ENCODE data around the gene SLC17A7.

Gene SLC17A7

DNA sequence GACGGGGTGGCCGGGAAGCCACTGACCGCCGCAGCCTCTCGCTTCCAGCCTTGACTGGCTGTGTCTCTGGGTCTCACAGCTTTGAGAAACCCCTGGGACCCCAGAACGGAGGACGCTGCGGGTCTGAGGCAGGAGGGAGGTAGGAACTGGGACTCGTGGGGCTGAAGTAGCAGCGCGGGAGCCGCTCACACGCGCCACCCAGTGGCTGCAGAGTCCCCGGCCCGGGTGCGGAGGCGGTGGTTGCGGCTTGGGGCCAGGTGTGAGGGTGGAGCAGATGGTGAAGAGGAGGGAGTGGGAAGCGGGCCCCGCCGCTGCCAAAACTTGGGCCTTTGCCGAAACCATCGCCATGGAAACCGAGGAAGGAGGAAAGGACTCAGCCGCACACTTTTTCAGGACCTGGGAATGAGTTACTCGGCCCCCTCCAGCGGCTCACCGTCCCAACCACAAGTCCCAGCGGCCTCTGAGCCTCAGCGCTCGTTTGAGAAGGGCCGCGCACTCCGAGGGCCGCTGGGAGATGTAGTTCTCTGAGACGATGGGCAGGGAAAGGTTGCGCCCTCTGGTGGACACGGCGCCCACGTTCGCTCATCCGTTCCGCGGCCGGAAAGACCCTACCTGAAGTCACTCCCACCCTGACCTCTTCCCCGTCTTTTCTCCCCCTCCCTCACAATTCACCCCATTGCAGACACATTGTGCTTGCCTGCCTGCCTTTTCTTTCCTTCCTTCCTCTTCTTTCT lies 2.2 kb upstream of the SLC17A7 start:
- peak; percentile 91 for DNase-seq

DNA sequence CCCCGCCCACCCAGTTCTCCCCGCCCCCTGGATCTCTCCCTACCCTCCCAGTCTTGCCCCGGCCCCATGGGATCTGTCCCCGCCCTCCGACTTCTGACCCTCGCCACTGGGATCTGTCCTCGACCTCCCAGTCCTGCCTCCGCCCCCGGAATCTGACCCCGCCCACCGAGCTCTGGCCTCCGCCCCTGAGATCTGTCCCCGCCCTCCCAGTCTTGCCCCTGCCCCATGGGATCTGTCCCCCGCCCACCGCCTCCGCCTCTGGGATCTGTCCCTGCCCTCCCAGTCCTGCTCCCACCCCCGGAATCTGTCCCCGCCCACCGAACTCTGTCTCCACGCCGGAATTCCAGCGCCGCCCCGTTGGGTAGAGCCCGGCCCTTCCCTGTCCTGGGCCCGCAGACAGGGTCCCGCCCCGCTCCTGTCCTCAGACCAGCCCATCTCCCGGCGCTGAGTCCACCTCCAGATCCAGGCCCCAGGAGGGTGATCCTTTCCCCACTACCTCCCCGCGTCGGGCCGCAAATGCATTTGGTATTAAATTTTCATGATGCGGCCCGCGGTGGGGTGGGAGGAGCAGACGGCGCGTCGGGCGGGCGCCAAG lies 1.5 kb upstream of the SLC17A7 start:
- peak; percentile 88 for DNase-seq

GRCh38 chr19:49442354-49442753 lies 1.0 kb upstream of the SLC17A7 start:
- DNase-seq: no peak

DNA sequence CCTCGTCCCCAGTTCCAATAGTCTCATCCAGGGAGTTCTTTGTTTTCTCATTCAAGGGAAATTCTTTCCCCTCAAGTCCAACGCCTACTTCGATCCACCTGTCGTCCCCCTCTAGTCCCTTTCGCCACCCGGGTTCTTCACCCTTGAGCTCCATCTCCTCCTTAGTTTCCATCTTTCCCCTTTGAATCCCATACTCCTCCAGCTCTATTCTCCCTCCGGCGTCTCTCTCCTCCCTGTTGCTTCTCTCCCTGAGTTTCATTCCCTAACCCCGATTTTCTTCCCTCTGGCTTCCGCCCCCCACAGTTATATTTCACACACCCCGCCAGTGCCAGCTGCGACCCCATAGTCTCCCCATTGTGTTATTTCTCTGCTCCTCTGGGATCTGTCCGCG lies 628 bp upstream of the SLC17A7 start:
- DNase-seq: no peak

- no peak for DNase-seq
Measured at GRCh38 chr19:49440439-49441209, 703 bp downstream of the SLC17A7 start.

DNA sequence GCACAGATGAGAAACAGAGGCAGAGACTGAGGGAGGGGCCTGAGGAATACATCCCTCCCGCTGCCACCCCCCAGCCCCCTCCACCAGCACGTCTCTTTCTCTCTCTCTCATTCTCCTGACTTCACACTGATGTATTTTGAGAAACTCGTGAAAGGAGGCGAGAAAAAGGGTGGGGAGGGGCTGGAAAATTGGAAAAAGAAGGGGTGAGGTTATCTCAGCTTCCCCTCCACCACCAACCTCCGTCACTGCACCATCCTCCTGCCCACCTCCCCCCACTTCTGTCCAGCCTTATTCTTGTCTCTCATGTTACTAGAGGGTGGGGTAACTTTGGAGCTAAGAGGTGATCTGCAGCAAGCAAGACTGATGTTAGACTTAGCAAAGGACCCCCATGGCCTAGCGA lies 1.5 kb downstream of the SLC17A7 start:
- DNase-seq: no peak

GRCh38 chr19:49438261-49438660 lies 3.1 kb downstream of the SLC17A7 start:
- no peak for DNase-seq

DNA sequence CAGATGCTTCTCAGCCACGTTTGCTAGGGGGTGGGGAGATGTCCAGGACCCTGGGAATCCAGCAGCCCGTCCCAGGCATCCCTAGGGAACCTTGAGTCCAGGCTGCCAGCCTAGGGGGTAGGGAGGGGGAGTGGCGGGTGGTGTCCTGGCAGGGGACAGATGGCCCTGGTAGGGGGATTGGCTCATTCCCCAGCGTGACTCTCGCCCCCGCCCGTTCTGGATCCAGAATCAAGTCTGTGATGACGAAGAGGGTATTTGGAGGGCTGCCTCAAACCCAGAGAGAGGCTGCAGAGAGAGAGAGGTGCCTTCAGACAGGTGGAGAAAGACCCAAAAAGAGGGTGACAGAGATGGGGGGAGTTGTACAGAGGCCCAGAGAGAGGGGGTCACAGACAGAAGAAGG lies 4.1 kb downstream of the SLC17A7 start:
- DNase-seq: no peak

DNA sequence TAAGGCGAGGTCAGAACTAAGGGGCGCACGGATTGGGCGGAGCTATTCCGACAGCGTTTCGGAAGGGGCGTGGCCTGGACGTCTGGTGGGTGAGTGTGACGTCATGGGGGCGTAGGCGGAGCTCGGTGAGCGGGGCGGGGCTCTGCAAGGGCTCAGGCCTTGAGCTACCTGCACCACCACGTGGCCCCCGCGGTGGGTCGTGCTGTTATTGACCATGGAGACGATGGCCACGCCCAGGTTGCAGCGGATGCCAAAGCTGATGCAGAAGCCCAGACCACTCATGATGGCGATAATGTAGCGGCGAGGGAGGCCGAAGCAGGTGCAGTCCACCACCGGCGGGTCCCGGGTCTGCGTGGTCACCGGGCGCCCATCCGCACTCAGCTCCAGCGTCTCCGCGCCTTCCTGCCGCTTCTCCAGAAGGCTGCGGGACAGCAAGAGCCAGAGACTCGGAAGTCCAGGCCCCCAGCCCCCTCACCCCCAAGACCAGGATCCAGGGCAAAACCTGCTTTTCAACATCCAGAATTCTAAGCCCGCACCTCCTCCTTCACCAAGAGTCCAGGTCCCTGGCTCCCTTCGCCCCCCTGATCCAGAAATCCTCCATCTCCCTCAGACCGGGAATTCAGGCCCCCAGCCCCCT lies 4.8 kb downstream of the SLC17A7 start:
- DNase-seq: no peak

- DNase-seq: no peak
Measured at GRCh38 chr19:49435670-49436069, 5.7 kb downstream of the SLC17A7 start.

DNA sequence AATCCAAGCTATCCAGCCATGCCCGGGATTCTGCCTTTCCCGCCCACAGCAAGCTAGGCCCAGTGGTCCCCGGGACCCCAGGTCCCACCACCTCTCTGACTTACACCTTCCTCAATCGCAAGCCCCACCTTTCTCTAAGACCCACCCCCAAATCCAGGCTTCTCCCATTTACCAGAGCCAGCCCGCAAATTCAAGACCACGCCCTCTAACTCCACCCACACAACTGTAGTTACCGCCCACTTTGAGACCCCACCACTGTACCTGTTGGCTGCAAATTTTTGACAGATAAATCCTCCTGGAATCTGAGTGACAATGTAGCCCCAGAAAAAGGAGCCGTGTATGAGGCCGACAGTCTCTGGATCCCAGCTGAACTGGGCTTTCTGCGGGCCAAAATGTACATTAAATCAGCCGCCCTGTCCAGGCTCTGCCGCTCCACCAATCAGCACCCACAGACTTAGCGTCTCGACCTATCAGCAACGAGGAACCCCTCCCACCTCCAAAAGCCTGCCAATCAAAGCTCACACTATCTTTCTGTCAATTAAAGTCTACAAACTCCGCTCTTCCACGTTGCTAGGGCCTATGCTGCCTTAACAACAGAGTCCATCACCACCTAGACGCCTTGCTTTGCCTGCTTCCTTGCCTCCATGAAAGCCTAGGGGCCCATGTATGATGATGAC lies 6.3 kb downstream of the SLC17A7 start:
- no peak for DNase-seq

DNA sequence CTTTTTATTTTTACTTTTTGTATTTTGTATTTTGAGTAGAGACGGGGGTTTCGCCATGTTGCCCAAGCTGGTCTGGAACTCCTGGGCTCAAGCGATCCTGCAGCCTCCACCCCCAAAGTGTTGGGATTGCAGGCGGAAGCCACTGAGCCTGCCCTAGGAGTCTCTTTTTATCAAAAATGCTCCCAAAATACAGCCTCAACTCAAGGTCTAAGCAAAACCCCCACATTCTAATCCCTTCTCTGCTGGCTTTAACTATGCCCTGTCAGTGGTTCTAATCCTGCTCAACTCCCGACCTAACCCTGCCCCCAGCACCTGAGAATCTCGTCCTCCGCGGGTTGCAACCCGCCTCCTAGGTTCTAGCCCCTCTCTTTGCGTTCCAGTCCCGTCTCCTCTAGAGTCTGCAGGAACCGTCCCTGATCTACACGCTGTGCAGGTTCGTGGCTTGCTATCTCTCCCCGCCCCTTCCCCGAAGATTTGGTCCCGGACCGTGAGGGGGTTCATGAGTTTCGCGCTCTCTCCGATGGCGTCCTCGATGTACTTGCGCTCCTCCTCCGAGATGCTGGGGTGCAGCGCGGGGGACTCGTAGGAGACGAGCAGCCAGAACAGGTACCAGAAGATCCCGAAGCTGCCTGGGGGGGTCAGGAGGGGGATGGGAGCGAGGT lies 8.0 kb downstream of the SLC17A7 start:
- DNase-seq: no peak

GRCh38 chr19:49432141-49433073 lies 8.9 kb downstream of the SLC17A7 start:
- no peak for DNase-seq

DNA sequence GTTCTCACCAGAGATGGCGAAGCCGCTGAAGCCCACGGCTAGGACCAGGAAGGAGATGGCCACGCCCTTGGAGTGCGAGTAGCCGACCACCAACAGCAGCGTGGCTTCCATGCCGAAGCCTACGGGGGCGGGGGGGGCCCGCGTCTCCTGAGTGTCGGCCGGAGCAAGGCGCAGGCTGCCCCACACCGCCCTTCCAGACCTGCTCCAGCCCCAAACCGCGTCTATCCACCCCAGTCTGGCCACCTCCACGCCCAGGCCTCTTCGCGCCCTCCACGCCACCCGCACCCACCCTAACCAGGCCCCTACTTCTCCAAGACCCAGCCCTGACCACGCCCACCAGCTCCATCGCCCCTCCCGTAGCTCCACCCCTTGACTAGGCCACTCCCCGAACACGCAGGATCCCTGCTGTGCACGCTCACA lies 10.0 kb downstream of the SLC17A7 start:
- DNase-seq: no peak

DNA sequence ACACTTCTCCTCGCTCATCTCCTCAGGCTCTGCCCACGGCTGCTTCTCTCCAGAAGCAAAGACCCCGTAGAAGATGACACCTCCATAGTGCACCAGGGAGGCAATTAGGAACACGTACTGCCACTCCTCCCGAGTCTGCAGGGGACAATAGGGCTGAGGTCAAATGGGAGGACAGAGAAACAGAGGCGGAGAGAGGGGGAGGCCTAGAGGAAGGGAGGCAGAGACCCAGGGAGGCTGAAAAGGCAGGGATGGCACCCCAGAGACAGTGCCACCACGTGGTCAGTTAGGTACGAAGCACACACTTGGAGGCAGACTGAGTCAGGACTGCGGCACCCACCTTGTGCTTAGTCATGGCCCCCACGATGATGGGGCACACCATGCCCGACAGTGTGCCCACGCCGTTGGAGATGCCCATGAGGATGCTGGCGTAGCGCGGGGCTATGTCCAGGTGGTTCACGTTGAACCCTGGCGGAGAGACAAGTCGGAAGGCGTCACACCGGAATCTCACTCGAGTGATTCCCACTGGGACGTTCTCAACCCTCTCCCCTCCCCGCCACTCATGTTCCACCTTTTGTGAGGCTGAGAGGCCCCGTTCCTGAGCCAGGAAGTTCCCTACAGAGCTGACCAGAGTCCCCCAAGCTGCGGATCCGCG lies 10.5 kb downstream of the SLC17A7 start:
- no peak for DNase-seq

- DNase-seq: no peak
Measured at GRCh38 chr19:49430172-49430677, 11.1 kb downstream of the SLC17A7 start.

DNA sequence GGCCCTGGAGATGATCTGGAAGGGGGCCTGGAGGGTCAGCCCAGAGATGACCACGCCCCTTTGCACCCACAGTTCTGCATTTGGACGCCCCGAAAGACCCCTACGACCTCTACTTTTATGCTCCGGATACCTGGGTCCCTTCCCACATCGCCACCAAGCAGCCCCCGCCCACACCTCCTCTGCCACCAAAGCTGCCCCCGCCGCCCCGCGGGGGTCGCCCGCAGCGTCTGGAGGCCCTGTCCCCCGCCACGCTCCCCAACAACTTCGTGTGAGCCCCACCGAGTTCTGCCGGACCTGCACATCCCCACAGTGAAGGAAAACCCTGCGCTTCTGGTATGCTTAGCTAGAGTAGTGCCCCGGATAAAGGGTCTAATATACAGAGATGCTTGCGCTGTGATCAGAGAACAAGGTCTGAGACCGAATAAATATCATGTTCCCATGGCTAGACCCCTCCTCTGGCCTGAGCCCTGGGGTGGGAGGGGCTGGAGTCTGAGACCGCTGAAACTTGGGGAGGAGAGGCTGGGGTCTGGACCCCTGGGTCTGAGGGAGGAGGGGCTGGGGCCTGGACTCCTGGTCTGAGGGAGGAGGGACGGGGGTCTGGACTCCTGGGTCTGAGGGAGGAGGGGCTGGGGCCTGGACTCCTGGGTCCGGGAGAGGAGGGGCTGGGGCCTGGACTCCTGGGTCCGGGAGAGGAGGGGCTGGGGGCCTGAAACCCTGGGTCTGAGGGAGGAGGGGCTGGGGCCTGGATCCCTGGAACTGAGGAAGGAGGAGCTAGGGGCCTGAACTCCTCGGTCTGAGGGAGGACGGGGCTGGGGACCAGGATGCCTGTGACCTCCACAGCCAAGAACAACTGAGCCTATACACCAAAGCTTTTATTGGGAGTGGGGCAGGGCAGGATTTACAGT lies 12.5 kb downstream of the SLC17A7 start:
- no peak for DNase-seq

DNA sequence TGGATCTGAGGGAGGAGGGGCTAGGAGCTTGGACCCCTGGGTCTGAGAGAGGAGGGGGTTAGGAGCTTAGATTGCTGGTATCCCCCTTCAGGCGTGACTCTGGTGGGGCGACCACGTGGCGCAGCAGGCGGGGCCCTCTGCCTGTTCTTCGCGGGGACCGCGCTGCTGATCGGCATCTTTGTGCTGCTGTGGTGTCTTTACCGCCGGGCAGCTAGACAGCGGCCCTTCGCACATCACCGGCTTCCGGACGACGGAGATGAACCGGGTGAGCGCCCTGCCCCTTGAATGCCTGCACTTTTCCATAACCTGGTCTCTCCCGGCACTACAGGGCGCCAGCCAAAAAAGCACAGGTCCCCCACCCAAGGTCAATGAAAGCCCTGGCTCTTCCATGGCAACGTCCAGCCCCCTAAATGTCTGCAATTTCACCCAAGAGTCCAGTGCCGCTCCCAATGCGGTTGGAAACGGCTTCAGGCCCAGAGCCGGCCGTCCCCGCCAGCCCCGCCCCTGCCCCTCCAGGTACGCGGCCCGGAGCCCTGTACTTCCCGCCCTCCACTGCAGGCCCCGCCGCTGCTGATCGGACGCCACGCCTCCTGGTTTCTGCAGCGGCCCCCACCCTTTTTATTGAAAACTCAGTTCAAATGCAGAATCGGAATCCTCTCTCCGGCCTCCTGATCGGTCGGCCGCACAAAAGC lies 13.3 kb downstream of the SLC17A7 start:
- no peak for DNase-seq

- DNase-seq: no peak
Measured at GRCh38 chr19:49427339-49427738, 14.0 kb downstream of the SLC17A7 start.
